ENCODE results near the gene C9orf43. TPM values are rescaled to one million over a fixed set of nuclear protein-coding genes. Genes with fewer than 3 reads are reported as not detected.

C9orf43 gene
- total and polyA plus RNA-seq, 10 of the 15 experiments (the other 5 are each of a cell fraction or from before 2014, with no cell fraction given), result 0.08 to 0.79 (median 0.55) TPM

DNA sequence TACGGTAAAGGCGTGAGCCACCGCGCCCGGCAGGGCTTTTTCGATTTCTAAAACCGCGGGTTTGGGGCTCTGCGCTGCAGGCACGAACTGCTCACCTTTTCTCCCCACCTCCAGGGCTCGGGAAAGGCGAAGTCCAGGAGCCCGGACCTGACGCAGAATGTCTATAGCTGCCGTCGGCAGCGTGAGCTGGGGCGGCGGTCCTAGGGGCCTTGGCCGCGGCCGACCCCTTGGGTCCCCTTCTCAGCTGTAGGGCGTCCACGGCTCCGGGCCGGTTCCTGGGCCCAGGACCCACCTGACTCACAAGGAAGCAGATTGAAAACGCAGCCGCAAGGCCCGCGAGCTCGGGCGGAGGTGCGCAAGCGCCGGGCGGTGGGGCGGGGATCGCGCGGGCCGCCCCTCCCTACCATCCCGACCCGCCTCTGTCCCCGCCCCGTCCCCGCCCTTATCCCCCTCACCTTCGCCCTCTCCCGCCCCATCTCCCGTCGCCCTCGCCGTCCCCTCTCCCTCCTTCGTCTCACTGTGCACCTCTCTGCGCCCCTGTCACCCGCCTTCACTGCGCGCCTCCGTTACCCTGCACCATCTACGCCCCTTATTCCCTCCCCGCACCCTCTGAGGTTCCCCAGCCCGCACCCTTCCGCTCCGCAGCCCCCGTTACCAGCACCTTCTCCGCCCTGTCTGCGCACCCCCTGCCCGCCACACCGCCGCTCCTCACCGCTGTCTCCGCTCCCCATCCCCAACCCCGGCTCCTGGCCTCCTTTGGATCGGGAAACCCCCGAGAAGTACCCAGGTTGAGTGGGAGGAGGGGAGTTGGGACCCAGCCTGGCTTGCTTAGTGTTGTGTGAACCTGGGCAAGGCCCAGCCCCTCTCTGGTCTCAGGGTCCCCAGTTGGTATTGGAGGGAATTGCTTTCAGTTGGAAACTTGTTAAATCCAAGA lies 33.6 kb upstream of the C9orf43 start, which contains the start of gene HDHD3 (continued):
- TF ChIP-seq, protein P1, sequence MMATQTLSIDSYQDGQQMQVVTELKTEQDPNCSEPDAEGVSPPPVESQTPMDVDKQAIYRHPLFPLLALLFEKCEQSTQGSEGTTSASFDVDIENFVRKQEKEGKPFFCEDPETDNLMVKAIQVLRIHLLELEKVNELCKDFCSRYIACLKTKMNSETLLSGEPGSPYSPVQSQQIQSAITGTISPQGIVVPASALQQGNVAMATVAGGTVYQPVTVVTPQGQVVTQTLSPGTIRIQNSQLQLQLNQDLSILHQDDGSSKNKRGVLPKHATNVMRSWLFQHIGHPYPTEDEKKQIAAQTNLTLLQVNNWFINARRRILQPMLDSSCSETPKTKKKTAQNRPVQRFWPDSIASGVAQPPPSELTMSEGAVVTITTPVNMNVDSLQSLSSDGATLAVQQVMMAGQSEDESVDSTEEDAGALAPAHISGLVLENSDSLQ (IDR thresholded peaks at IDR 0.05), result no peak
- no peak for TF ChIP-seq MTA2 (IDR thresholded peaks at IDR 0.05; ENCODE audit: low read depth)
- no peak for TF ChIP-seq EZH2 (IDR thresholded peaks at IDR 0.05; ENCODE audit: borderline replicate concordance, control insufficient read depth, low read depth, low read length)
- TF ChIP-seq MTA3 (IDR thresholded peaks at IDR 0.05; ENCODE audit: borderline replicate concordance, low read length), result no peak
- TF ChIP-seq NFXL1 (IDR thresholded peaks at IDR 0.05; ENCODE audit: borderline replicate concordance), result no peak
- no peak for TF ChIP-seq SRF (IDR thresholded peaks at IDR 0.05; ENCODE audit: low read depth in 2 of 2, low read length in 2 of 2)
- TF ChIP-seq WRNIP1 (IDR thresholded peaks at IDR 0.05; ENCODE audit: borderline replicate concordance, low read depth, low read length), result no peak
- 0 out of 2 replicates have a peak, but pooled peaks have one; percentile 30 for TF ChIP-seq TCF3 (IDR thresholded peaks at IDR 0.05; ENCODE audit: borderline replicate concordance, insufficient read depth, low read depth, low read length)
- no peak for TF ChIP-seq CBX3 (IDR thresholded peaks at IDR 0.05; ENCODE audit: borderline replicate concordance, low read depth)
- no peak for TF ChIP-seq HCFC1 (IDR thresholded peaks at IDR 0.05; ENCODE audit: low read length)
- TF ChIP-seq KLF5 (IDR thresholded peaks at IDR 0.05; ENCODE audit: partially characterized antibody), result no peak
- peak; percentile 83 for TF ChIP-seq NRF1 (conservative IDR thresholded peaks at IDR 0.05; ENCODE audit: low read depth, low read length)
- TF ChIP-seq NFYA (IDR thresholded peaks at IDR 0.05; ENCODE audit: borderline replicate concordance, low read depth, low read length), result no peak
- TF ChIP-seq IKZF2 (IDR thresholded peaks at IDR 0.05), result no peak
- TF ChIP-seq, protein P2, sequence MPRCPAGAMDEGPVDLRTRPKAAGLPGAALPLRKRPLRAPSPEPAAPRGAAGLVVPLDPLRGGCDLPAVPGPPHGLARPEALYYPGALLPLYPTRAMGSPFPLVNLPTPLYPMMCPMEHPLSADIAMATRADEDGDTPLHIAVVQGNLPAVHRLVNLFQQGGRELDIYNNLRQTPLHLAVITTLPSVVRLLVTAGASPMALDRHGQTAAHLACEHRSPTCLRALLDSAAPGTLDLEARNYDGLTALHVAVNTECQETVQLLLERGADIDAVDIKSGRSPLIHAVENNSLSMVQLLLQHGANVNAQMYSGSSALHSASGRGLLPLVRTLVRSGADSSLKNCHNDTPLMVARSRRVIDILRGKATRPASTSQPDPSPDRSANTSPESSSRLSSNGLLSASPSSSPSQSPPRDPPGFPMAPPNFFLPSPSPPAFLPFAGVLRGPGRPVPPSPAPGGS (IDR thresholded peaks at IDR 0.05; ENCODE audit: borderline replicate concordance, insufficient read depth, low read depth, low read length, poor library complexity, severe bottlenecking), result no peak
- TF ChIP-seq, protein P3, sequence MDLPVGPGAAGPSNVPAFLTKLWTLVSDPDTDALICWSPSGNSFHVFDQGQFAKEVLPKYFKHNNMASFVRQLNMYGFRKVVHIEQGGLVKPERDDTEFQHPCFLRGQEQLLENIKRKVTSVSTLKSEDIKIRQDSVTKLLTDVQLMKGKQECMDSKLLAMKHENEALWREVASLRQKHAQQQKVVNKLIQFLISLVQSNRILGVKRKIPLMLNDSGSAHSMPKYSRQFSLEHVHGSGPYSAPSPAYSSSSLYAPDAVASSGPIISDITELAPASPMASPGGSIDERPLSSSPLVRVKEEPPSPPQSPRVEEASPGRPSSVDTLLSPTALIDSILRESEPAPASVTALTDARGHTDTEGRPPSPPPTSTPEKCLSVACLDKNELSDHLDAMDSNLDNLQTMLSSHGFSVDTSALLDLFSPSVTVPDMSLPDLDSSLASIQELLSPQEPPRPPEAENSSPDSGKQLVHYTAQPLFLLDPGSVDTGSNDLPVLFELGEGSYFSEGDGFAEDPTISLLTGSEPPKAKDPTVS (IDR thresholded peaks at IDR 0.05; ENCODE audit: low read depth, low read length), result no peak
- TF ChIP-seq, protein P4, sequence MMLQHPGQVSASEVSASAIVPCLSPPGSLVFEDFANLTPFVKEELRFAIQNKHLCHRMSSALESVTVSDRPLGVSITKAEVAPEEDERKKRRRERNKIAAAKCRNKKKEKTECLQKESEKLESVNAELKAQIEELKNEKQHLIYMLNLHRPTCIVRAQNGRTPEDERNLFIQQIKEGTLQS (IDR thresholded peaks at IDR 0.05; ENCODE audit: borderline replicate concordance, extremely low read depth, low read depth, low read length), result no peak
- no peak for TF ChIP-seq CHD4 (IDR thresholded peaks at IDR 0.05)
- peak; percentile 49; the same call in 1 of the 2 replicates for TF ChIP-seq TAF1 (IDR thresholded peaks at IDR 0.05; ENCODE audit: borderline replicate concordance, low read depth, low read length)
- no peak; the same call in 1 of the 2 replicates for TF ChIP-seq LARP7 (IDR thresholded peaks at IDR 0.05)
- TF ChIP-seq, protein P5, sequence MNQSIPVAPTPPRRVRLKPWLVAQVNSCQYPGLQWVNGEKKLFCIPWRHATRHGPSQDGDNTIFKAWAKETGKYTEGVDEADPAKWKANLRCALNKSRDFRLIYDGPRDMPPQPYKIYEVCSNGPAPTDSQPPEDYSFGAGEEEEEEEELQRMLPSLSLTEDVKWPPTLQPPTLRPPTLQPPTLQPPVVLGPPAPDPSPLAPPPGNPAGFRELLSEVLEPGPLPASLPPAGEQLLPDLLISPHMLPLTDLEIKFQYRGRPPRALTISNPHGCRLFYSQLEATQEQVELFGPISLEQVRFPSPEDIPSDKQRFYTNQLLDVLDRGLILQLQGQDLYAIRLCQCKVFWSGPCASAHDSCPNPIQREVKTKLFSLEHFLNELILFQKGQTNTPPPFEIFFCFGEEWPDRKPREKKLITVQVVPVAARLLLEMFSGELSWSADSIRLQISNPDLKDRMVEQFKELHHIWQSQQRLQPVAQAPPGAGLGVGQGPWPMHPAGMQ (IDR thresholded peaks at IDR 0.05; ENCODE audit: borderline replicate concordance), result no peak
- TF ChIP-seq EGR1 (IDR thresholded peaks at IDR 0.05; ENCODE audit: borderline replicate concordance in 1 of 2, low read depth in 2 of 2, low read length in 2 of 2), result no peak
- TF ChIP-seq POLR2AphosphoS5 (IDR thresholded peaks at IDR 0.05; ENCODE audit: low read length), result peak; percentile 75
- TF ChIP-seq POLR2AphosphoS2 (IDR thresholded peaks at IDR 0.05; ENCODE audit: low read depth, low read length), result 0 out of 2 replicates have a peak, but pooled peaks have one; percentile 27
